GM21576 (cell line): ENCODE results near the gene ANKRD28.
"Not testable (repeated sequence)": the region's sequence is repeated elsewhere in the genome, so short reads cannot be mapped to it uniquely, and the experiment has no call there.

Experiments used
- ATAC-seq: cut with Tn5 transposase; IDR thresholded peaks from one replicate; pipeline ENCODE4 v1.9.1; 2021; ENCODE audit warnings: mild to moderate bottlenecking, moderate library complexity; ENCODE audit not compliant: unreplicated experiment

ANKRD28 gene

DNA sequence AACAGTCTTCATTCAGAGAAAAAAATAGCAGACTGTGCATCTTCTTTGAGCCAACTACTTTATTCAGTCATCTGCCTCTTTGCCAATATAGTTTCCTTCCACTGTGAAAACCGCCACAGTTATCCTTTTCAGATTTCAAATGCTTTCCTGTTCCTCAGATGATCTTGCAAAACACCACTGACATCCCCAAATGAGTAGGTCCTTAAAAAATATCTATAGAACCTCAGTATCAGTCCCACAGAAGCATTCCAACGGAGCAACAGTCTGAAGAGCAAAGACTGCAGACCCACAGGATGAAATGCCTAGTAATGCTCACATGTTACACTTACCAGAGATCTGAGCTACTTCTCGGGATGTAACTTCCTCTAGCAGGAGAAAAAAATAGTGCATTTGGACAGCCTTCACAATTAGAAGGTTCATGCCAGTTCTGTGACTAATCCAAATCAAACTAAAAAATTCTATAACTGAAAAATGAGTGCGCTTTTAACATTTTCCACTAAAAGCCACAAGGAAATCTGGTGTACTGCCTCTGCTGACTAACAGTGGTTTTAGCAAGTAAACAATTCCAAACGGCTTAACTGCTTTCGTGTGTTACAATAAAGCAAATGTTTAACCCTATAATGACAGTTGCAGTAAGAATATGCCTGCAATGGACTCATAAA is at the start of gene ANKRD28:
TSS of gene ANKRD28 (minus strand) at position 338 of the 662 bp plus-strand sequence. CDS start 1,458 bp downstream, outside the sequence.
- no peak for ATAC-seq

DNA sequence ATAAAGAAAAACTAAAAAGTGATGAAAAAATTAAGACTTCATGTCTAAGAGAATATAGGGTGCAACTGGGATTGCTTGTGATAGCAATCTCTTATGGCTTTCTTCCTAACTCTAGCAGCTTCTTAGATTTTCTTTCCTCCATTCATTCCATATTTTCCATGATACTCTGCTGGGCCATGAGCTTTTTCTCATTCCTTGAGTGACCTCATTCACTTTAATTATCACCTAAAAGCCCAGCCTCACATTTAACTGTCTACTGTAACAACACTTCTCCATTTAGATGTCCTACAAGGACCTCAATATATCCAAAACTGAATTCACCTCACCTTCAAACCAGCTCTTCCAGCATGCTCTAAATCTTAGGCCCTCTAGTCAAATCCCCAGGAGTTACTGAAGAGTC is 49.5 kb upstream of the ANKRD28 start:
- ATAC-seq, result no peak

DNA sequence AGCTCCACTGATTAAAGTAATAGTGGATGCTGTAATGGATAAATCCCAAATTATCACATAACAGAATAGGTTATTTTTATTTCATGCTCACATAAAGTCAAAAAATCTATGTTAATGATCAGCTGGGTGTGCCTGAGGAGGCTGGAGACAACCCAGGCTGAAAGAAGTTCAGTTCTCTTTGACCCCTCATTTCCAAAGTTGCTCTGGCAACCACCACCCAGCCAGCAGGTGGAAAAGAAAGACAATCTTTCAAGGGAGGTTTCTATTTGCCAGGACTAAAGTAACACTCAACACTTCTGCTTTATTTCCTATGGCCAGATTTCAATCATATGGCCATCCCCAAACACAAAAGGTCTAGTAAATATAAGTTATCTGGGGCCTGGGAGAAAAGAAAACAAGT is 48.8 kb upstream of the ANKRD28 start:
- ATAC-seq, result no peak

DNA sequence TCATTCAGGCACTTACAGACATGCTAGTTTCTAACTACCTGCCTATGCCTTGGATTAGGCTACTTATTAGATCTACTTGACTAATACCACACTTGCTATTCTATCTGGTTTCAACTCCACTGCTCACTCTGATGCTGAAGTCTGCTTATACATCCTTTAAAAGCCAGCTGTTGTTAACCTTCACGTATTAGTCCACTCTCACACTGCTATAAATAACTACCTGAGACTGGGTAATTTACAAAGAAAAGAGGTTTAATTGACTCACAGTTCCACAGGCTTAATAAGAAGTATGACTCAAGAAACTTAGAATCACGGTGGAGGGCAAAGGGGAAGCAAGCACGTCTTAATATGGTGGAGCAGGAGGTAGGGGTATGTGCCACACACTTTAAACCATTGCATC is 47.7 kb upstream of the ANKRD28 start:
- peak; percentile 55 for ATAC-seq

DNA sequence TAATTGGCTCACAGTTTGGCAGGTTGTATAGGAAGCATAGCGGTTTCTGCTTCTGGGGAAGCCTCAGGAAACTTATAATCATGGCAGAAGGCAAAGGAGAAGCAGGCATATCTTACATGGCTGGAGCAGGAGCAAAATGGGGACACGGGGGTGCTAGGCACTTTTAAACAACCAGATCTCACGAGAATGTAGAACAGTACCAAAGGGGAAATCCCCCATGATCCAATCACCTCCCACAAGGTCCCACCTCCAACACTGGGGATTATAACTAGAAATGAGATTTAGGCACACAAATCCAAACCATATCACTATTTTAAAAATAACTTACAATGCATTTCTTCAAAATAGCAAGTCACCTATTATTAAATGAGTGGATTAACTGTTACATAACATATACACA is 47.1 kb upstream of the ANKRD28 start:
- ATAC-seq, result no peak

DNA sequence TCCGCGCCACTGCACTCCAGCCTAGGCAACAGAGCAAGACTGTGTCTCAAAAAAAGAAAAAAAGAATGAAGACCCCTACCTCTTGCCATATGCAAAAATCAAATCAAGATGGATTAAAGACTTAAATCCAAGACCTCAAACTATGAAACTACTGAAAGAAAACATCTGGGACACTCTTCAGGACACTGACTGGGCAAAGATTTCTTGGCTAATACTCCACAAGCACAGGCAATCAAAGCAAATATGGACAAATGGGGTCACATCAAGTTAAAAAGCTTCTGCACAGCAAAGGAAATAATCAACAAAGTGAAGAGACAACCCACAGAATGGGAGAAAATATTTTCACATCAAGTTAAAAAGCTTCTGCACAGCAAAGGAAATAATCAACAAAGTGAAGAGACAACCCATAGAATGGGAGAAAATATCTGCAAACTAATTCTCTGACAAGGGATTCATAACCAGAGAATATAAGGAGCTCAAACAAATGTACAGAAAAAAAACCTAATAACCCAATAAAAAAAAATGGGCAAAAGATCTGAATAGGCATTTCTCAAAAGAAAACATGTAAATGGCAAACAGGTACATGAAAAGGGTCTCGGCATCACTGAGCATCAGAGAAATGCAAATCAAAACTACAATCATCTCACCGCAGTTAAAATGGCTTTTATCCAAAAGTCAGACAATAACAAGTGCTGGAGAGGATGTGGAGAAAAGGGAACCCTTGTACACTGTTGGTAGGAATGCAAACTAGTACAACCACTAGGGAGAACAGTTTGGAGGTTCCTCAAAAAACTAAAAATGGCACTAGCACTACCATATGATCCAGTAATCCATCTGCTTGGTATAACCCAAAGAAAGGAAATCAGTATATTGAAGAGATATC is 43.6 kb upstream of the ANKRD28 start:
- ATAC-seq, result not testable (repeated sequence)

DNA sequence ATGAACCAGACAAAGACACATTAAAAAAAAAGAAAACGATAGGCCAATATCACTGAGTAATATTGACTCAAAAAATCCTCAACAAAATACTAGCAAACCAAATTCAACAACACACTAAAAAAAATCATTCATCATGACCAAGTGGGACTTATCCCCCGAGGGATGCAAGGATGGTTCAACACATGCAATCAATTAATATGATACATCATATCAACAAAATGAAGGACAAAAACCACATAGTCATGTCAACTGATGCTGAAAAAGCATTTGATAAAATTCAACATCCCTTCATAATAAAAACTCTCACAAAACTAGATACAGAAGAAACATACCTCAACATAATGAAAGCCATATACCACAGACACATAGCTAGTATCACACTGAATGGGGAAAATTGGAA is 41.8 kb upstream of the ANKRD28 start:
- ATAC-seq, result no peak

DNA sequence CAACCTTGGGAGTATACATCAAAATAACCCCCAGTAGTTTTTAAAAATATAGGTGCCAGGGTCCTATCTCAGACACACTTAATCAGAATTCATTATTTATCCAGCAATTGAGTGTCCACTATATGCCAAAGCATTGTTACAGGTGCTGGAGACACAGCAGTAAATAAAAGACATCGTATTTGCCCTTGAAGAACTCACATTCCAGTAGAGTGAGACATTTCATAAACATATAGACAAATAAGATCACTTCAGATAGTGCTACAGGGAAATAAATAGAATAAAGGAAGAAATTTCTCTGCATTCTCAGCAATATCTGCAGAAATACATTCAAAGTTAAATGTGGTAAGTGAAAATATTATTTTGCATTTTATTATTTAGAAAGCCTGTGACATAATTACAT is 34.1 kb upstream of the ANKRD28 start:
- no peak for ATAC-seq

DNA sequence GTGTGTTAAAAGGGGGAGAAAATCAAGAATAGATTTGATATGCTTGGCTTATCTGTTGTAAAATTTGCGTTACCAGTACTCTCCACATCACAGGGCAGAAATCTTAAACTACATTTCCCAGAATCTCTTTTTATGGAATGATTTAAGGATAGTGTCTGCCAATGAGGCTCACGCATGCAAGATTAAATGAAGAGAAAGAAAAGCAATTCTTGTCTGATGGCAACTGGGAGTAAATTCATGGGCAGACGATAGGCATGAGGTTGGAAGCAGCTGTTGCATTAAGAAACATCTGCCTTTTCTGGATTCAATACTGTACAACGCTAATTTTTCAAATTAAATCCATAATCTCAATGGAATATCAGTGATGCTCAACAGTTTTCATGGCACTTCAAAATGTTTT is 27.2 kb upstream of the ANKRD28 start:
- ATAC-seq, result no peak

DNA sequence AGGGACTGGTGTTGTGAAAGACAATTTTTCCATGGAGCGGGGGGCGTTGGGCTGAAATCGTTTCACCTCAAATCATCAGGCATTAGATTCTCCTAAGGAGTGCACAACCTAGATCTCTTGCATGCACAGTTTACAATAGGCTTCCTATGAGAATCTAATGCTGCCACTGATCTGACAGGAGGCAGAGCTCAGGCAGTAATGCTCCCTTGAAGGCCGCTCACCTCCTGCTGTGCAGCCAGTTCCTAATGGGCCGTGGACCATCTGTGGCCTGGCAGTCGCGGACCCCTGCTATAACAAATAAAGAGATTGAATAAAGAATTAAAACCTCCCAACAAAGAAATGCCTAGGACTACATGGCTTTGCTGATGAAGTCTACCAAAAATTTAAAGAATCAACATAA is 25.3 kb upstream of the ANKRD28 start:
- ATAC-seq, result no peak

DNA sequence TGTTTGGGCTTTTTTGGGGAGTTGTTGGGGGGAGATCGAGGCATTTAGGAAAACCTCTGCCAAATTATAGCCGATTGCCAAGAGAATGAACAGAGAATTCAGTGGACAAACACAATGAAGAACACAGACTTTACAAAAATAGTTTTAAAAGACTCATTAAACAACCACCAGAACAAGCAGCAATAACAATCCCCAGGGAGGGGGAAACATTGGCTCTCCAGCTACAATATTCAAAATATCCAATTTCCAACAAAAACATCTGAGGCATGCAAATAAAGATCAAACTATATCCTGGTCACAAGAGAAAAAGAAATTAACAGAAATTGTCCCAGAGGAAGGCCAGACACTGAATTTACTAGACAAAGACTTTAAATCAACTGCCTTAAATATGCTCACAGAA is 24.5 kb upstream of the ANKRD28 start:
- no peak for ATAC-seq

DNA sequence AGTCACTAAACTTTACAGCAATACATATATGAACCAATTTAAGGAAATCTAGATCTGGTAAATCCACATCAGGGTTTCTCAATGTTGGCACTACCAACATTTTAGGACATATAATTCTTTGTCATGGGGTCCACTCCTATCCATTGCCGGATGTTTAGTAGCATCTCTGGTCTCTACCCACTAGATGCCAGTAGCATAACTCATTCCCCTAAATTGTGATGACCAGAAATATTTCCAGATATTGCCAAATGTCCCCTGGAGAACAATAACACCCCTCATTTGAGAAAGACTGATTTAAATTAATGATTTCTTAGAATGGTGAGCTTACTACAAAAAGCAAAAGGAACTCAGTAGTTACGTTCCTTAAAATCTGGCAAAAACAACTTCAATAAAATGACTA is 23.1 kb upstream of the ANKRD28 start:
- no peak for ATAC-seq

DNA sequence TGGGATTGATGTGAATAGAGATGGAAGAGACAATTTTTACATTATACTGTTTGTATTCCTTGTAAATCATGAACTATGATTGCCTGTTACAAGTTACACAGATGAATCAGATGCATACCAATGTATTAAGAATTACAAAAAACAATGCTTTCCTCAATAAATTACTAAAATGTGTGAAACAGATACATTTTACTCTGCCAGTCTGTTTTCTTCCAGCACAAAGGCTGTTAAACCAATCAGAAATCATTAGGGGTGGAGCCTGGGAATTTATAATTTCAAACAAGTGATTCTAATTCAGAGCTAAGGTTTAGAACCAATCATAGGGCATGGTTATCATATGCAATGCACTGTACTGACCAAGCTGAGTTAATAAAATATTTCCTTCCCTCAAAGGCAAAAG is 21.8 kb upstream of the ANKRD28 start:
- no peak for ATAC-seq

DNA sequence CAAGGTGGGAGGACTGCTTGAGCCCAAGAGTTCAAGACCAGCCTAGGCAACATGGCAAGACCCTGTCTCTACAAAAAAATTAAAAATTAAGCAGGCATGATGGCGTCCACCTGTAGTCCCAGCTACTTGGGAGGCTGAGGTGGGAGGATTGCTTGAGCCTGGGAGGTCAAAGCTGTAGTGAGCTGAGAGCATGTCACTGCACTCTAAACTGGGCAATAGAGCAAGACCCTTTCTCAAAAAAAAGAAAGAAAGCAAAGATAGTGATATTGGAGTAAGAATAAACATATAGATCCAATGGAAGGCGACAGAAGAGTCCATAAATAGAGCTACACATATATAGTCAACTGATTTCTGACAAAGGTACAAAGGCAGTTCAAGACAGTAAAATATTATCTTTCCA is 21.3 kb upstream of the ANKRD28 start:
- ATAC-seq, result no peak

DNA sequence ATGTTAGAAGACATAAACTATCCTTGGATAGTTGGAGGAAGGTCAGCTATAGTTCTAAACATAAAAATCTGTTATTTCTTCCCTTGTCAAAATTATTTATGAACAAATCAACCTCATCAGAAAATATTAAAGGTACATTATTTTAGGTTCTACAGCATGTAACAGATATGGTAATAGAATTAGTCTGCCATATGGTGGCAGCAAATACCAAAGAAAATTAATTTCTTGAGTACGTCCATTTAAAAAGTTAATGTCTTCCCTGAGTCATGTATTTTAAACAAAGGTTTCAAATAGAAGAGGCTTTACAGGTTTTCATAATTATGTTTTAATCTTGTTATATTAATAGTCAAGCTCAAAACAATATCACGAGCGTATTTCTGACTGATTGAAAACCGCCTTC is 17.9 kb upstream of the ANKRD28 start:
- no peak for ATAC-seq

DNA sequence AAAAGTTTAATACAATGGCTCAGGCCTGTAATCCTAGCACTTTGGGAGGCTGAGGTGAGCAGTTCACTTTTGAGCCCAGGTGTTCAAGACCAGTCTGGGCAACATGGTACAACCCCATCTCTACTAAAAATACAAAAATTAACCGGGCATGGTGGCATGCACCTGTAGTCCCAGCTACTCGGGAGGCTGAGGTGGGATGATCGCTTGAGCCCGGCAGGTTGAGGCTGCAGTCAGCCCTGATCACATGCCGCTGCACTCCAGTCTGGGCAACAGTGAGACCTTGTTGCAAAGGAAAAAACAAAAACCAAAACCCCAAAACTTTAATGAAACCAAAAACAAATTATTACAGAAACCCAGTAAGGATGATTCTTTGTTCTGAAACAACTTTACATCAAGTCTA is 15.3 kb upstream of the ANKRD28 start:
- ATAC-seq, result not testable (repeated sequence)

DNA sequence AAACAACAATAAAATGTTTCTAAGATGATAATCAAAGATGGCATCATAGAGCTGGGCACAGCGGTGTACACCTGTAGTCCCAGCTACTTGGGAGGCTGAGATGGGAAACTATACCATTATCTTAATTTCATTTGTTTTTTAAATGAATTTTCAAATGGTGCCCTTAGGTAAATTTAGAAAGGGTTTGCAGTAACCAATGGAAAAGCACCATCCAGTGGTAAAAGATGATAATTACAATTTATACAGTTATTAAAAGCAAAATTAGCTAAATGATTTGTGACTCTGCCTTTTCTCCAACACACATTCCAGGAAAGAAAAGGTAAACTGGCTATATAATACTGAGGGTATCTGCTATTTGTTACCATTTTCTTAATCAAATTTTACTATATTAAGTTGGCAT is 14.4 kb upstream of the ANKRD28 start:
- no peak for ATAC-seq

DNA sequence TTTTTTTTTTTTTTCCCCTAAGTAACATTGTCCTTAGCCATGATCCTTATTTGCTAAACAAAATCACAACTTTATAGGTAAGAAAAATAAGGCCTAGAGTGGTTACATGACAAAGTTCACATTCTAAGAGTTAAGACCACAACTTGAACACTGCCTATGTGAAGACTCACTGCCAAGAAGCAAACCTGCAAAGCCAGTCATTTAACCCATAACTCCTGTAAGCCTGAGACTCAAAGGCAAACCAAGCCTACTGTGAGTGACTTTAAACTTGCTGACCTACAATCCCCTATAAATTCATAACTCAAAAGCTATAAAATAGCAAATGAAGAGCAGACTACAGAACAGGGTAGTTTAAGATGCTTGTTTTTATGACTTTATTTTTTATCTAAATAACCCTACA is 12.9 kb upstream of the ANKRD28 start:
- no peak for ATAC-seq

DNA sequence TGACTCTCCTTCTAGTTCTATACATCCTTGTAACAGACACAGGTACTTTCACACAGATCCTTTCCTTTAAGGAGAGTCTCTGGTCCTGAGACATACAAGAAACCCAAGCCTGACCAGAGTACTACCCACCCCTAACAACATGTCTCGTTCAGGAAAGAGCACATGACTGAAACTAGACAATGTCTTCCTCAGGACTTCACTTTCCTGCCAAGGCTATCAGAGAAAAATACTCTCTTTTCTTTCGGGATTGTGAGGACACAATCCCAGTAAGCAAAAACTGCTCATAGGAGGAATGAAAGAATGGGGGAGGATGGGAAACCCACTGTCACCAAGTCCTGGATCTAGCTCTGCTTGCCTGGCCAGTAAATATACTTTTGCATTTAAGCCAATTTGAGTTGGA is 11.5 kb upstream of the ANKRD28 start:
- no peak for ATAC-seq

DNA sequence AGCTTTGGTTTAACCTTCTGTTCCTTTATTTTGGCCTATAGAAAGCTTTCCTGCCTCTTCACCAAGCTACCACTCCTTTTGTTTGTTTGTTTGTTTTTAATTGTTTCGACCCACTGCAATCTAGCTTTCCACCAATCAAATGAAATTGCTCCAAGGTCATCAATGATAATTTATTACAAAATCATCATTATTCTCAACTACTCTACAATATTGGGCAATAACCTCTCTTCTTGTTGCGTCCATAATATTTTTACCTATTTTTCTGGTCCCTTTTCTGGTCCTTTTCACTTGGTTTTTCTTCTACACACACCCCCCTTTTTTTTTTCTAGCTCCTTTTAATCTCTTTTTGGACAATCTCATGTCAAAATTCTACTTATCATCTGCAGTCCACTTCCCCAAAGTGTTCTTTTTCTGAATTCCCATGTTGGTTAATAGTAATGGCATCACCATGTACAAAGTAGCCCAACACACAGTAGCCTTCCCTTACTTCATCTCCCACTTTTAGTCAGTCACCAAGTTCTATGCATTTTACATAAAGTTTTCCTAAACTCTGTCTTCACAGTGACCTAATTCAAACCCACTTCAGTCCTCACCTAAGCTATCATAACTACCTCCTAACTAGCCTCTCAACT is 11.0 kb upstream of the ANKRD28 start:
- ATAC-seq, result no peak

DNA sequence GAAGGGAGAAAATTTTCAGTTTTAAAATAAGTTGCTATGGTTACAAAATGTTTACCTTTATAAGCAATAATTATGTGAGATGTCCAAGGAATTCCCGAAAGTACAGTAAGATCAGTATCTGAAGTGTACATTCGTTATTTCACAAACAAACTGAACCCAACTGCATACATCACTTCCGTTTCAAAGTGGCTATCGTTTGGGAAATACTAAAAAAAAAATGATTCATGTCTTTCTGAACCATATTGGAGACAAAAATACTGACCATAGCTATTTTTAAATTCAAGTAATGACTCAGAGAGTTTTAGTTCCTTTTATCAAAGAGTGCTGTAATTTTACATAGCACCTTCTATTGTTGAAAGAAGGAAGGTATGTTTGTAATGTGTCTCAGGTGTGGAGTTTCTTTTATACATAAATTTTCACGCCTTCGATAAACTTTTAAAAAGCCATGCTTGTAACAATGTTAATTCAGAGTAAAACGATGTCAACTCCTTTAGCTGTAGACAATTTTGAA is 8.0 kb upstream of the ANKRD28 start:
- ATAC-seq, result peak; percentile 80
